CD14-positive monocyte (primary cell): ENCODE results near the gene SETBP1. TPM values are rescaled to one million over a fixed set of nuclear protein-coding genes. Genes with fewer than 3 reads are reported as not detected.

ENCODE experiments used
- DNase-seq, 3 donors: peaks; one replicate each; pipeline ENCODE4 v3.0.0-alpha.2; 2011 to 2022
- H2AFZ ChIP-seq: 2 replicates; pipeline ENCODE4 v1.6.0; 2012; ENCODE audit warnings: mild to moderate bottlenecking, low read depth, low read length, inconsistent platforms; ENCODE audit not compliant: insufficient read depth, poor library complexity, severe bottlenecking
- H3K27ac ChIP-seq, 2 donors: 1 replicate in 1 of 2; 2 replicates in 1 of 2; pipeline ENCODE4 v1.5.1; 2012 to 2013; ENCODE audit warnings: low read length in 2 of 2, control low read depth in 1 of 2, inconsistent platforms in 1 of 2, low read depth in 1 of 2, mild to moderate bottlenecking in 1 of 2
- H3K27me3 ChIP-seq, 2 donors: one replicate each; pipeline versions ENCODE4 v1.6.0 to v1.6.1; 2011 to 2013; ENCODE audit warnings: low read length in 2 of 2; ENCODE audit not compliant: control insufficient read depth in 2 of 2, insufficient read depth in 2 of 2
- H3K36me3 ChIP-seq, 2 donors: replicated peaks in 1 of 2; 1 replicate in 1 of 2; 2 replicates in 1 of 2; pipeline versions ENCODE4 v1.5.1 to v1.6.1; 2012 to 2013; ENCODE audit warnings: low read length in 2 of 2, control low read depth in 1 of 2, inconsistent platforms in 1 of 2, mild to moderate bottlenecking in 1 of 2; ENCODE audit not compliant: insufficient read depth in 2 of 2, control insufficient read depth in 1 of 2
- H3K4me1 ChIP-seq, 2 donors: 1 replicate in 1 of 2; 2 replicates in 1 of 2; pipeline versions ENCODE4 v1.5.1 to v1.6.1; 2012 to 2013; ENCODE audit warnings: low read length in 2 of 2, control low read depth in 1 of 2, inconsistent platforms in 1 of 2, mild to moderate bottlenecking in 1 of 2, moderate library complexity in 1 of 2; ENCODE audit not compliant: insufficient read depth in 2 of 2, control insufficient read depth in 1 of 2
- H3K4me2 ChIP-seq: replicated peaks from 2 replicates; pipeline ENCODE3; 2012; ENCODE audit warnings: low read length, moderate library complexity, mild to moderate bottlenecking; ENCODE audit not compliant: poor library complexity, severe bottlenecking; ENCODE audit errors: extremely low read depth
- H3K4me3 ChIP-seq, 3 experiments: fragments of 200-600 bp in 1 of 3; sonication (generic) in 1 of 3; replicated peaks in 1 of 3; 1 replicate in 2 of 3; 2 replicates in 1 of 3; pipeline ENCODE4 v1.5.1; 2011 to 2013; ENCODE audit warnings: low read length in 3 of 3, mild to moderate bottlenecking in 3 of 3, control low read depth in 2 of 3, low read depth in 2 of 3, inconsistent platforms in 1 of 3, moderate library complexity in 1 of 3
- H3K79me2 ChIP-seq: 2 replicates; pipeline ENCODE4 v1.6.0; 2012; ENCODE audit warnings: mild to moderate bottlenecking, control low read depth, inconsistent platforms, low read length, moderate library complexity; ENCODE audit not compliant: insufficient read depth
- H3K9ac ChIP-seq: 2 replicates; pipeline ENCODE4 v1.6.0; 2017; ENCODE audit warnings: low read length, mild to moderate bottlenecking; ENCODE audit not compliant: insufficient read depth, poor library complexity, severe bottlenecking
- H3K9me3 ChIP-seq, 2 donors: replicated peaks in 1 of 2; 1 replicate in 1 of 2; 2 replicates in 1 of 2; pipeline versions ENCODE4 v1.5.1 to v1.6.1; 2012 to 2013; ENCODE audit warnings: low read length in 2 of 2, control low read depth in 1 of 2; ENCODE audit not compliant: control insufficient read depth in 1 of 2, insufficient read depth in 1 of 2
- H4K20me1 ChIP-seq: 2 replicates; pipeline ENCODE4 v1.6.0; 2012; ENCODE audit warnings: mild to moderate bottlenecking, low read length, control low read depth, moderate library complexity; ENCODE audit not compliant: insufficient read depth
- H3K27ac Mint-ChIP-seq, 7 donors: one replicate each; pipeline ENCODE4 v1.8.0; 2020; ENCODE audit warnings: mild to moderate bottlenecking in 7 of 7, mixed read lengths in 7 of 7, moderate library complexity in 6 of 7, inconsistent platforms in 2 of 7
- H3K27me3 Mint-ChIP-seq, 3 donors: one replicate each; pipeline ENCODE4 v1.8.0; 2021 to 2022; ENCODE audit warnings: low read depth in 3 of 3, mild to moderate bottlenecking in 3 of 3, mixed read lengths in 3 of 3, moderate library complexity in 3 of 3, inconsistent platforms in 1 of 3
- H3K36me3 Mint-ChIP-seq, 2 donors: one replicate each; pipeline ENCODE4 v1.8.0; 2020; ENCODE audit warnings: mixed read lengths in 2 of 2, inconsistent platforms in 1 of 2, mild to moderate bottlenecking in 1 of 2
- H3K4me1 Mint-ChIP-seq: one replicate; pipeline ENCODE4 v1.8.0; 2020; ENCODE audit warnings: mild to moderate bottlenecking, mixed read lengths
- H3K4me3 Mint-ChIP-seq, 2 donors: one replicate each; pipeline ENCODE4 v1.8.0; 2020; ENCODE audit warnings: mild to moderate bottlenecking in 2 of 2, mixed read lengths in 2 of 2, moderate library complexity in 1 of 2
- H3K9me3 Mint-ChIP-seq, 7 donors: one replicate each; pipeline ENCODE4 v1.8.0; 2020 to 2022; ENCODE audit warnings: mixed read lengths in 7 of 7, mild to moderate bottlenecking in 6 of 7, moderate library complexity in 6 of 7, inconsistent platforms in 2 of 7
- WGBS: methylation state at CpG from one replicate; pipeline ENCODE4 v1.1.5; 2013; ENCODE audit warnings: missing lambda C conversion rate; ENCODE audit not compliant: insufficient coverage; 5-methylcytosine and 5-hydroxymethylcytosine counted together
- intact Hi-C, 2 donors: fragments of 100-400 bp; cut with micrococcal nuclease; formaldehyde crosslinking; loops; one replicate each; pipeline versions ENCODE4 v1.15.0 to v1.15.1; 2023
- polyA plus RNA-seq, 3 donors: library from polyadenylated mRNA; depleted of rRNA in 1 of 3; unstranded in 2 of 3; stranded (reverse) in 1 of 3; fragments of 300-500 nt in 2 of 3; fragments of >200 nt in 1 of 3; fragmentation: Illumina TruSeq in 2 of 3; gene quantifications; 1 replicate in 2 of 3; 2 replicates in 1 of 3; pipeline ENCODE4 v1.2.3, GENCODE V29; 2012 to 2021
- TF ChIP-seq, protein P1 (sequence below): fragments of 200-600 bp; IDR thresholded peaks from one replicate; pipeline ENCODE4 v1.8.0; 2022; ENCODE audit warnings: antibody characterized with exemption, mild to moderate bottlenecking

SETBP1 gene
- polyA plus RNA-seq, 3 donors = 0.01 to 1.2 TPM; not detected in 1

DNA sequence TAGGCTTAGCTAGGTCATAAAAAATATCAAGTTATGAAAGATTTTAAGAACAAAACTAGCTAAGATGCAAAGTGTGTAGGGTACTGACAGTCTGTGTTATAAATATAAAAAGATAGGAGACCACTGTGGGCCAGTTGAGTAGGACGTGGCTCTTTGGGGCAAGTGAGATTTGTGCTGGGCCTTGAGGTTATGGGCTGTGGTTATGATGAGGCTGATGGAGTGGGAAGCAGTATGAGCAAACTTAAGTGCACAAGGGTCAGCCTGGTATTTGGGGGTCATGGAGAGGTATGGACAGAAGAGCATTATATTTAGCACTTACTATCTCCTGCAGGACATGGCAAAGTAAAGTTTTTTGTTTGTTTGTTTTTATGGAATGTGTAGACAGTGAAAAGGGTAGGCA, 70.1 kb downstream of the SETBP1 start:
- no peak overlapping the region for H3K4me2 ChIP-seq
- no peaks in the 10 kb centered on the region for H3K4me1 ChIP-seq
- H3K27ac ChIP-seq = no peak overlapping the region
- Mint-ChIP-seq H3K4me3 (peak overlapping the region in 1 of 2 donors; percentile 75), H3K27me3 (peaks cover 75 to 86% (median 83%) of the 10 kb centered on the region in 3 donors), H3K36me3 (peaks cover 0 to 16% of the 10 kb centered on the region in 2 donors), H3K4me1 (peaks cover 9% of the 10 kb centered on the region), H3K27ac (no peak overlapping the region), H3K9me3 (peaks cover 0 to 12% (median 3%) of the 10 kb centered on the region in 7 donors)
- no peak for DNase-seq
- no peak overlapping the region for H3K9ac ChIP-seq
- H3K4me3 ChIP-seq = no peak overlapping the region
- no peaks in the 10 kb centered on the region for H3K79me2 ChIP-seq
- no peaks in the 10 kb centered on the region for H3K9me3 ChIP-seq
- no peaks in the 10 kb centered on the region for H4K20me1 ChIP-seq
- no peak overlapping the region for H2AFZ ChIP-seq
- intact Hi-C loops = no loop called here
- TF ChIP-seq, protein P1, sequence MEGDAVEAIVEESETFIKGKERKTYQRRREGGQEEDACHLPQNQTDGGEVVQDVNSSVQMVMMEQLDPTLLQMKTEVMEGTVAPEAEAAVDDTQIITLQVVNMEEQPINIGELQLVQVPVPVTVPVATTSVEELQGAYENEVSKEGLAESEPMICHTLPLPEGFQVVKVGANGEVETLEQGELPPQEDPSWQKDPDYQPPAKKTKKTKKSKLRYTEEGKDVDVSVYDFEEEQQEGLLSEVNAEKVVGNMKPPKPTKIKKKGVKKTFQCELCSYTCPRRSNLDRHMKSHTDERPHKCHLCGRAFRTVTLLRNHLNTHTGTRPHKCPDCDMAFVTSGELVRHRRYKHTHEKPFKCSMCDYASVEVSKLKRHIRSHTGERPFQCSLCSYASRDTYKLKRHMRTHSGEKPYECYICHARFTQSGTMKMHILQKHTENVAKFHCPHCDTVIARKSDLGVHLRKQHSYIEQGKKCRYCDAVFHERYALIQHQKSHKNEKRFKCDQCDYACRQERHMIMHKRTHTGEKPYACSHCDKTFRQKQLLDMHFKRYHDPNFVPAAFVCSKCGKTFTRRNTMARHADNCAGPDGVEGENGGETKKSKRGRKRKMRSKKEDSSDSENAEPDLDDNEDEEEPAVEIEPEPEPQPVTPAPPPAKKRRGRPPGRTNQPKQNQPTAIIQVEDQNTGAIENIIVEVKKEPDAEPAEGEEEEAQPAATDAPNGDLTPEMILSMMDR = no peak
- 83% methylated on average over 1 of the region's 1 CpG for WGBS
- no peaks in the 10 kb centered on the region for H3K36me3 ChIP-seq
- peaks cover 83 to 96% of the 10 kb centered on the region in 2 donors for H3K27me3 ChIP-seq

DNA sequence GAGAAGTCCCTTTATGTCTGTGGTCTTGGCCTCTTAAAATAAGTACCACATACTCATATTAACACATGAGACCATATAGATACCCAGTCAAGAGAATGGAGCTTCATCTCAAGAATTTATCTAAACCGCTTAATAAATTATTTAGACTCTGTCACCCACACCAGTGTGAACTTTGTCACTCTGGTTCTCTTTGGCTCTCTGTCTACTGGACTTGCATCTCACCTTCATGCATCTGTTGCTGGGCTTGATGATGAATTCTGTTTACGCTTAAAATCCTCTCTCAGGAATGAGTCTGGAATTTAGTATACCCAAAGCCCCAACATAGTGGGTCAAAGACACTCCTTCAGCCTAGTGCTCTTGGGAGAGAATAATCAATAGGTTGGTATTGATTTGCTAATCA, 73.9 kb downstream of the SETBP1 start:
- Histone ChIP-seq H3K27ac (no peak overlapping the region), H3K9ac (no peak overlapping the region), H3K4me1 (peaks cover 12 to 15% of the 10 kb centered on the region in 2 donors), H4K20me1 (no peaks in the 10 kb centered on the region), H3K27me3 (peaks cover 53 to 63% of the 10 kb centered on the region in 2 donors), H3K4me3 (no peak overlapping the region), H3K36me3 (no peaks in the 10 kb centered on the region), H3K79me2 (no peaks in the 10 kb centered on the region), H3K9me3 (no peaks in the 10 kb centered on the region), H3K4me2 (no peak overlapping the region), H2AFZ (no peak overlapping the region)
- TF ChIP-seq, protein P1 = no peak
- 100% methylated on average over 1 of the region's 2 CpGs for WGBS
- intact Hi-C loops = no loop called here
- no peak for DNase-seq
- Mint-ChIP-seq H3K27me3 (peaks cover 47 to 61% (median 60%) of the 10 kb centered on the region in 3 donors), H3K4me3 (no peak overlapping the region), H3K36me3 (peaks cover 3 to 32% of the 10 kb centered on the region in 2 donors), H3K4me1 (peaks cover 25% of the 10 kb centered on the region), H3K9me3 (peaks cover 0 to 9% (median 5%) of the 10 kb centered on the region in 7 donors), H3K27ac (no peak overlapping the region)
